HepG2 (cell line): ENCODE results near the gene PDE3B. TPM values are rescaled to one million over a fixed set of nuclear protein-coding genes. Genes with fewer than 3 reads are reported as not detected.
A peak's percentile ranks its signal among the peaks of the same experiment; 100 is the strongest.

Experiments used
- AHR ChIP-seq: IDR thresholded peaks from 2 replicates; pipeline ENCODE4 v1.6.1; 2018; ENCODE audit warnings: missing genetic modification reagents, missing compliant biosample characterization
- AKNA ChIP-seq: sonication (generic); formaldehyde crosslinking; IDR thresholded peaks from 2 replicates; pipeline ENCODE4 v1.4.0; 2020; ENCODE audit warnings: missing genetic modification reagents, borderline replicate concordance
- ARNTL ChIP-seq: sonication (generic); formaldehyde crosslinking; IDR thresholded peaks from 2 replicates; pipeline ENCODE4 v1.4.0; 2020; ENCODE audit warnings: mild to moderate bottlenecking, missing genetic modification reagents
- FOXJ3 ChIP-seq: sonication (generic); formaldehyde crosslinking; IDR thresholded peaks from 2 replicates; pipeline ENCODE4 v1.4.0; 2020; ENCODE audit warnings: missing genetic modification reagents, mild to moderate bottlenecking, borderline replicate concordance
- HMGA1 ChIP-seq: sonication (generic); formaldehyde crosslinking; conservative IDR thresholded peaks from 2 replicates; pipeline ENCODE4 v1.4.0; 2020; ENCODE audit warnings: missing genetic modification reagents
- IKZF4 ChIP-seq: sonication (generic); formaldehyde crosslinking; IDR thresholded peaks from 2 replicates; pipeline ENCODE4 v1.5.1; 2020; ENCODE audit warnings: borderline replicate concordance, mild to moderate bottlenecking, low read depth, missing genetic modification reagents; ENCODE audit errors: not compliant biosample characterization
- KDM5A ChIP-seq: fragments of 200-600 bp; sonication (generic); IDR thresholded peaks from 2 replicates; pipeline ENCODE4 v1.7.0; 2018; ENCODE audit warnings: antibody characterized with exemption, mild to moderate bottlenecking, low read length, borderline replicate concordance
- MXD3 ChIP-seq: IDR thresholded peaks from 2 replicates; pipeline ENCODE4 v1.6.1; 2016; ENCODE audit warnings: mild to moderate bottlenecking, missing biosample characterization, missing genetic modification reagents
- PHF5A ChIP-seq: IDR thresholded peaks from one replicate; pipeline ENCODE4 v1.6.1; 2018; ENCODE audit warnings: low read depth, missing genetic modification reagents; ENCODE audit not compliant: unreplicated experiment
- SKI ChIP-seq: fragments of 450-650 bp; IDR thresholded peaks from one replicate; pipeline ENCODE4 v1.6.1; 2018; ENCODE audit warnings: mild to moderate bottlenecking; ENCODE audit not compliant: partially characterized antibody
- SP2 ChIP-seq: sonication (generic); formaldehyde crosslinking; IDR thresholded peaks from 2 replicates; pipeline ENCODE4 v1.5.1; 2020; ENCODE audit warnings: mild to moderate bottlenecking, missing genetic modification reagents
- THAP7 ChIP-seq: sonication (generic); formaldehyde crosslinking; IDR thresholded peaks from 2 replicates; pipeline ENCODE4 v1.8.1; 2023; ENCODE audit warnings: mild to moderate bottlenecking, missing genetic modification reagents
- YEATS2 ChIP-seq: sonication (generic); formaldehyde crosslinking; IDR thresholded peaks from 2 replicates; pipeline ENCODE4 v1.4.0; 2020; ENCODE audit warnings: missing genetic modification reagents, borderline replicate concordance
- ZBTB14 ChIP-seq: sonication (generic); formaldehyde crosslinking; IDR thresholded peaks from 2 replicates; pipeline ENCODE4 v1.4.0; 2020; ENCODE audit warnings: missing genetic modification reagents
- ZFP36L2 ChIP-seq: sonication (generic); formaldehyde crosslinking; IDR thresholded peaks from 2 replicates; pipeline ENCODE4 v1.4.0; 2020; ENCODE audit warnings: missing genetic modification reagents
- ZNF18 ChIP-seq: sonication (generic); formaldehyde crosslinking; IDR thresholded peaks from 2 replicates; pipeline ENCODE4 v1.8.0; 2022; ENCODE audit warnings: mild to moderate bottlenecking, missing genetic modification reagents; ENCODE audit not compliant: insufficient replicate concordance
- ZNF362 ChIP-seq: sonication (generic); formaldehyde crosslinking; IDR thresholded peaks from 2 replicates; pipeline ENCODE4 v1.4.0; 2020; ENCODE audit warnings: missing genetic modification reagents, mild to moderate bottlenecking, borderline replicate concordance
- ZNF790 ChIP-seq: sonication (generic); formaldehyde crosslinking; IDR thresholded peaks from 2 replicates; pipeline ENCODE4 v1.8.0; 2022; ENCODE audit warnings: missing genetic modification reagents, mild to moderate bottlenecking, borderline replicate concordance
- polyA plus RNA-seq, 8 experiments: library from polyadenylated mRNA; depleted of rRNA in 3 of 8; stranded (reverse) in 7 of 8; unstranded in 1 of 8; fragments of >200 nt; fragmentation: Illumina TruSeq in 4 of 8; extraction: Trizol in 4 of 8; gene quantifications; 2 replicates each; pipeline versions ENCODE4 v1.2.1 to v1.2.3, GENCODE V29; 2011 to 2016; ENCODE audit warnings: low read depth in 4 of 8, missing spikeins in 1 of 8, mixed read lengths in 1 of 8; ENCODE audit not compliant: insufficient read depth in 1 of 8
- total RNA-seq, 5 experiments: library from RNA; depleted of rRNA; stranded (reverse); fragments of >200 nt; fragmentation: Illumina TruSeq; extraction: Trizol; gene quantifications; 2 replicates each; pipeline ENCODE4 v1.2.3, GENCODE V29; 2016; ENCODE audit warnings: low read depth in 1 of 5

PDE3B gene
- total and polyA plus RNA-seq, 2 of the 13 experiments (the other 11 are each of a cell fraction or from before 2014, with no cell fraction given): 14.1 to 26.5 TPM

GRCh38 chr11:14741195-14741594, 97.6 kb downstream of the PDE3B start (continued):
- TF ChIP-seq FOXJ3 (CRISPR knock-in tag) (peak; percentile 78; the same call in 1 of the 2 replicates), KDM5A (no peak), AKNA (CRISPR knock-in tag) (no peak), ARNTL (CRISPR knock-in tag) (no peak), ZNF790 (CRISPR knock-in tag) (no peak), SKI (peak; percentile 48), ZNF18 (no peak), PHF5A (CRISPR knock-in tag) (peak; percentile 41), ZBTB14 (CRISPR knock-in tag) (no peak), ZFP36L2 (no peak), IKZF4 (CRISPR knock-in tag) (no peak), THAP7 (CRISPR knock-in tag) (no peak), MXD3 (CRISPR knock-in tag) (no peak), YEATS2 (CRISPR knock-in tag) (no peak), SP2 (CRISPR knock-in tag) (no peak), HMGA1 (no peak), ZNF362 (peak; percentile 91), AHR (CRISPR knock-in tag) (no peak)
